Activated CD4-positive, alpha-beta T cell treated with anti-CD3 and anti-CD28 coated beads for 4 hours (primary cell): Measurements from ENCODE around the gene GAS7.
"Not testable (repeated sequence)": the region's sequence is repeated elsewhere in the genome, so short reads cannot be mapped to it uniquely, and the experiment has no call there.

Source experiments
- DNase-seq, 2 donors: peaks; one replicate each; pipeline ENCODE4 v3.0.0-alpha.2; 2020

GAS7 gene

GRCh38 chr17:10010752-10011151 is 187.7 kb downstream of the GAS7 start:
- no peak for DNase-seq

DNA sequence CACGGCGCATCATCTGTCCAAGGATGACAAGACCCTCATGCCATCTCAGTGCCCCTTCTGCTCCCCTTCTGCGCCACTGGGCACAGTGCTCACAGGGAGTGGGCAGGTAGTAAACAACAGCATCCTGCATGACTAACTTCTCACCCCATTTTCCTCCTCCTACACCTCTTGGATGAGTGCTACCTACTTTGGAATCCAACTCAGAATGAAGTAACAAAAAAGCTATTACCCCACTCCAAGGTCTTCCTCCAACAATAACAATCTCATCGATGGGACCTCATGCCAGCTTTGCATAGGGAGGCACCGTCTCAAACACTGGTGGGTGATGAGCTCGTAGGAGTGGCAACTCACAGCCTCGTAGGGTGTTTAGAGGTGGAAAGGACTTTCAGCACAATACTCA is 194.7 kb downstream of the GAS7 start:
- DNase-seq = no peak

GRCh38 chr17:10002567-10003360 is 195.6 kb downstream of the GAS7 start:
- DNase-seq = not testable (repeated sequence)

DNA sequence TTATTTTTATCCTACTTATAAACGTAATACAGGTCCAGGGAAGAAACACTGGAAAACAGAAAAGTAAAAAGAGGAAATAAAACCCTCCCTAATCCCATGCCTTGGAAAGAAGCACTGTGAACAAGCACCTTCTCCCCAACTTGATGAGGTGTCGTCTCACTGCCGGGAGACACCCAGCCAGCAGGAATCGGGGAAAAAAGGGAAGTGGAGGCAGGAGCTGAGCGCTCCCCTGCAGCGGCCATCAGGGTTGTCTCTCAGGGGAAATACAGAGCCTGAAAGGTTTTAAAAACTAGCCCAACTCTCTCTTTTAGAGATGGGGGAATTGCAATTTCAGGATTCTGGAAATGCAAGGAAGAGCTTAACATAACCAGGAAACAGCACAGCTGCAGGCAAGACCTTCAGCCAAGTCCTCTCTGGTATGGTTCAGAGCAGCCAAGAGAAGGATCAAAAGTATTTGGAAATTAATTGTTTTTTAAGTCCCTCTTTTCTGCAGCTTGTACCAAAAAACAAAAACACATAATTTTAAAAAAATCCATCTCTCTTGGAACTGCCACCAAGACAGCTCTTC is 197.0 kb downstream of the GAS7 start:
- no peak for DNase-seq

DNA sequence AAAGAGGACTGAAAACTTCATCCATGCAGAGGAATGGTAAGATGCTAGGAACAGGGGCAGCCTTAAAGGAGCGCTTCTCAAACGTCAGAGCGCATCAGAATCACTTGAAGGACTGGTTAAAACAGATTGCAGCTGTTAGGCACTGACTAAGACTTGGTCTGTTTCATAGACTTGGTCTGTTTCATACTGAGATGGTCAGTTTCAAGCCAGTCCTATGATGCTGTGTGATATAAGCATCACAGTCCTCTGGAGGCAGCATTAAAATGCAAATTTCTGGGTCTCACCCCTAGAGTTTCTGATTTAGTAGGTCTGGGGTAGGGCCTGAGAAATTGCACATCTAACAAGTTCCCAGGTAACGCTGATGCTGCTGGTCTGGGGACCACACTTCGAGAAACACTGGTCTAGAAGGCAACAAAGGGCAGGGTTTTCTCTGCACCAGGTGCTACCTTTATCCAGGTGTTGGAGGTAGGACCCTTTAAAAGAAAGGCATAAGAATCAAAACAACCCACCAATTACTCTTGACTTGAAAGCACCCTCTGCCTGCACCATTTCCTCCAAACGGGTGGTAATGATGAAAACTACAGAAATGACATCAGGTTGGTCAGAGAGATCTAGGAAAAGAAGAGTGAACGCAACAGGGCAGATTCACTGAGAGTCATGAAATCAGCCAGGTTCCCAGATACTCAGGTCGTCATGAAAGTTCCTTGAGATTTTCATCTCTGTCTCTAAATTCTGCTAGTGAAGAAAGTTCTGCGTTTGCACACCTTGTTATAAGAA is 198.3 kb downstream of the GAS7 start:
- no peak for DNase-seq

DNA sequence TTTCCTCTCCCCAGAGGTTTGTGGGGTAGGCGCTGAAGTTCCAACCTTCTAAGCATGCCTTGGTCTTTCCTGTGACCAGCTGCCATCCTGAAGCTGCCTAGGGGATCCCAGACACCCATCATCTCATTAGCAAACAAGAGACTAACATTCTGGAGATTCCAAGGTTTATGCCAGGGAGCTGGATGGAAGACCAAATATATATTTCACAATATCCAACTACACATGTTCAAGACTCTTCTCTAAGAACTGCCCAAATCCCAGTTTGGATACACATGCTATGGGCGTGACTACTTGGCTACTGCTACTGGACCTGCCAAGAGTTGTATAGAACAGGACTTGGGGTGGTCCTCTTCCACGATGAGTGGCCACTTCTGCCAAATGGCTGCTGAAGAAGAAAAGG is 200.3 kb downstream of the GAS7 start:
- DNase-seq = no peak

DNA sequence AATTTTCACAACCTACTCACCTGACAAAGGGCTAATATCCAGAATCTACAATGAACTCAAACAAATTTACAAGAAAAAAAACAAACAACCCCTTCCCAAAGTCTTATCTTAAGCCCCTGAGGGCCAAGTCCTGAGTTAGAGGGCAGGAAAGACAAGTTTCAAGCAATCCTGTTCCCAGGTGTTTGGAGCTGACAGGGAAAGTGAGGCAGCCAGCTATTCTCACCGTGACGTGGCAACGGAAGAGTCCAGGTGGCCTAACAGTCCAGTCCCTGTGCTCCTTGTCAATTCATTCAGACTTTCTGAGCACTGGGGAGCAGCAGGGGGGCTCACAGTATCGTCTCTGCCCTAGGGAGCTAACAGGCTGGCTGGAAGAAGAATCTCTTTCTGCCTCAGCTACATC is 203.6 kb downstream of the GAS7 start:
- DNase-seq = no peak

- DNase-seq = no peak
These were observed 206.6 kb downstream of the GAS7 start for GRCh38 chr17:9991796-9992195.

DNA sequence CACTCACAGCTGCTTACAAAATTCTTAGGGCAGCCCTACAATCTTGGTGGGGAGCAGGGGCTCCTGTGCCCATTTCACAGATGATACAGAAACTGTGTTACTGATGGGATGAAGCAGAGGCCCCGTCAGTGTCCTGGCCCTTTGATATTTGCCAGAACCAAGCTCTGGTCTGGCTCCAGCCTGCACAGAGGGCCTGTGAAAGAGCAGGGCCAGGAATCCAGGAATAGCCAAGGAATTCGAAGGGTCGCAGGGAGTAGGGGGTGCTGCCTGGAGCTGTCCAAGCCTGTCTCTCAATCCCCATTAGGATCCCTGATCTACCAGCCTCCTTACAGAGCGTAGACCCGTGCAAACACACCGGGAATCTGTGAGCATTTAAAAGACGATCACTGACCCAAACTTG is 207.1 kb downstream of the GAS7 start:
- DNase-seq = no peak

- DNase-seq = peak in 1 of 2 donors; percentile 12
These were observed 210.4 kb downstream of the GAS7 start for GRCh38 chr17:9987779-9988585.

DNA sequence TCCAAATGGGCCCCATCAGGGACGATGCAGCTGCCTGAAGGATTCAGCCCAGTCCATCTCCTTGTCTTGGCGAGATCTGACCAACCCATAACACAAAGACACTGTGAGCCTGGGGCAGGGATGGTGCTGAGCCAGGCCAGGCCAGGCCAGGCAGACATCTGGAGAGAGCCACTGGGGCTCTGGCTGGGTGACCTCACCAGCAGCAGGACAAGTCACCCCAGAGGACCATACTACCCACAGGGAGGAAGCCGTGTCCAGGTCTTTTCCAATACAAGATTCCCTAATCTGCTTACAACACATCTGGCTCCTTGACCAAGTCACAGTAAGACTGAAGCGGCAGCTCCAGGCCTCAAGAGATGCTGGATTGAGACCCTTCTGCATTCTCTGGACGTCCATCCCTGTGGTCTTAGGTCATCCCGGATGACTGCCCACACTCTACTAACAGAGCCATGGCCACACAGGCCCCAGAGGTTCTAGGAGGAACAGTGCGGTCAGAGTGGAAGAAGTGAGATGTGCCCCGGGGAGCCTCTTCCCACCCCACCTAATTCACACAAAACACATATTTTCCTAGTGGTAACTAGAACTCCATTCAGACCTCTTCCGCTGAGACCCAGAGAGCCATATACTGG is 211.5 kb downstream of the GAS7 start:
- no peak for DNase-seq

DNA sequence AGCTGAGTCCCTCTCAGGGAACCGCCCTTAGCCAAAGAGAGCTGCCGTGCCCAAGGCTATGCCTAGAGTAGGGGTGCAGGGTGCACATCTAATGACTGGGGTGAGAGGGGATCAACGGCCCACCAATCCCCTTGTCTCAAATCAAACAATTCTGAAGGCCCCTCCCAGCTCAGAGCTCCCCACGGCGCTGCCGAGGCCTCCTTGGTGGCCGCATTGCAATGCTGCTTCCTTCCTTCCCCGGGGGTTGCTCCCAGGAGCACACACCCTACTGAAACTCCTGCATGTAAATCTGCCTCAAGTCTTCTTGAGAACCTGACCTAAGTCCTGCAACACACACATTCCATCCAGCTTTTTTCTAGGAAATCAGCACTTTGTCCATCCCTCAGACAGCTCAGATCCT is 212.8 kb downstream of the GAS7 start:
- no peak for DNase-seq

DNA sequence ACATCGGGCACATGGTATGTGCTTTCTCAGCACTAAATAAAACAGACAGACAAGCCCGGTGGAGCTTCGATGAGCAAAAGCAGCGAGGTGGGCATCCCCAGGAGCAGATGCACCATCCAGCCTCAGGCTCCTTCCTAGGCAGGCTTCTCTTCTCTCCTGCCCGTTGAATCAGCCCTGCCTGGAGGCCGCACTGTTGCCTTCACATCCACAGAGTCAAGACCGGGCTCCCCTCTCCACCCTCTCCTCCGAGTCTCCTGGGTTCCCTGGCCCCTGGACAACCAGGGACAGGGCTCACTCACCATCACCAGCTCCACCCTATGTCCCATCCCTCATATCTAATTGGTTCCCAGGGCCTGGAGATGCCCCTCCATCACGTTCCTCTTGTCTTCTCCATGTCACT is 213.6 kb downstream of the GAS7 start:
- no peak for DNase-seq

- no peak for DNase-seq
These were observed 216.2 kb downstream of the GAS7 start for GRCh38 chr17:9982159-9982558.

GRCh38 chr17:9981344-9981915 is 217.0 kb downstream of the GAS7 start:
- DNase-seq = no peak

DNA sequence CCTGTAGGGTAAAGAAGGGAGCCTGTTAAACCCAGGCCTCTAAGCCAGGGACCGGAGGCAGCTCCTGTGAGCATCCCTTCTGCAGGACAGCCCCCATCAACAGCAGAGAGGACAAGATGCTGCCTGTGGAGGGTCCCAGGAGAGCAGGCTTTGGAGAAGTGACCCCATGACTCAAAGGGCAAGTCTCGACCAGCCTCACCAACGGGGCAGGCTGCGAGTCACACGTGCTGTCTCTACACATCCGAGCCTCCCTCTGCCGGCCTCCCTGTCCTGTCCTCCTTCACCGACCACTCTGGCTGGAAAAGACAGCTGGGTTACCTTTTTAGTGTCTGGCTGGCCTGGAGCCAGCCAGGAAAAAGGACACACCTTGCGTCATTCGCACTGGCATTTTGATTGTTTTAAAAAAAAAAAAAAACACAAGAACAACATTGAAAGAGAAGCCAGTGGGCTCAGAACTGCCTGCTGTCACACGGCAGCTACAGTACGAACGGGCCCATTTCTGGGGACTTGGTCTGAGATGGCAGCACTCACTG is 218.9 kb downstream of the GAS7 start:
- no peak for DNase-seq

GRCh38 chr17:9977180-9977575 is 221.2 kb downstream of the GAS7 start:
- DNase-seq = no peak

DNA sequence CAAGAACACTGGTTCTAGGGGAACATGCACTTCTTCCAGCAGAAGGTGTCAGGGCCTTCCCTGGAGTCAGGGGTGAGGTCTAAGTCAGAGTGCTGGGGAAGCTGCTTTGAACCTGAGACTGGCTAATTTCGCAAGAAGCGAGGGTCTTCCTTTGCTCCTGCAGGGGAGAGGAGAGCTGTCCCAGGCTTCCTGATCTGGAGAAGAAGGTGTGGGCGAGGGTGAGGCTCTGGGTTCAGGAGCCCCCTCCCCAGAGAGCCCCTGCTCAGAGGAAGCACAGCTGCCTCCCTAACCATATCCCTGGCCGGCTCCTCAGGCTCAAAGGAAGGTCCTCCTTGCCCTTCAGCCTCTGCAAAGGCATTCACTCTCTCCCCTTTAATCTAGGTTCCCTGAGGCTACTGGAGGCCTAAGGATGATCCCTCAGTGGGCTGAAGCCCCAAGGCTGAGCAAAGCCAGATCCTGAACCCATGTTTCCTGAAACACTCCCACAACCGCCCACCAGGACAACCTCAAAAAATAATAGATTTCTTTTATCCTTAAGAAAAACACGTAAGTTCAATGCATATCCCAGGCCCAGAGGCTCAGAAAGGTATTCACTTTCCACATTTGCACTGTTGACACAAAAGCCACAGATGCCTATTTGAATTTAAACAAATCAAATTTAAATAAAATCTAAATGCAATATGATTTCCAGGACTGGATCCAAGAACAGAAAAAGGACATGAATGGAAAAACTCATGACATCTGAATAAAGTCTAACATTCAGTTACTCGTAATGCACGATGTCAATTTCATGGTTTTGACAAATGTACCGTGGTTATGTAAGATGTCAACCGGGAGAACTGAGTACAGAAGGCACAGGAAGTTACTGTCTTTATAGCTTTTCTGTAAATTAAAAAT is 221.9 kb downstream of the GAS7 start:
- DNase-seq = no peak

- no peak for DNase-seq
These were observed 223.7 kb downstream of the GAS7 start for GRCh38 chr17:9974448-9975381.
